IPS-11a (cell line): ENCODE measurements around the gene TPPP3.

Experiments used
- H3K4me3 ChIP-seq: one replicate; pipeline ENCODE4 v1.5.1; 2013; ENCODE audit warnings: low read depth, low read length, control low read depth

Gene TPPP3

GRCh38 chr16:67350324-67350723 lies 43.0 kb downstream of the TPPP3 start:
- no peak overlapping the region for H3K4me3 ChIP-seq

- no peak overlapping the region for H3K4me3 ChIP-seq
Observed at GRCh38 chr16:67349172-67349571, 44.1 kb downstream of the TPPP3 start.

- H3K4me3 ChIP-seq: no peak overlapping the region
Observed at GRCh38 chr16:67346341-67346740, 47.0 kb downstream of the TPPP3 start.

- no peak overlapping the region for H3K4me3 ChIP-seq
Observed at GRCh38 chr16:67345401-67345800, 47.9 kb downstream of the TPPP3 start.

- no peak overlapping the region for H3K4me3 ChIP-seq
Observed at GRCh38 chr16:67342616-67343015, 50.7 kb downstream of the TPPP3 start.

GRCh38 chr16:67341250-67341649 lies 52.0 kb downstream of the TPPP3 start:
- no peak overlapping the region for H3K4me3 ChIP-seq
